ENCODE measurements around the gene GPR162.
"Not testable (repeated sequence)": the region's sequence is repeated elsewhere in the genome, so short reads cannot be mapped to it uniquely, and the experiment has no call there.

Gene GPR162

GRCh38 chr12:6866163-6866919 is 44.7 kb downstream of the GPR162 start:
- Mint-ChIP-seq H3K9me3 (no peaks in the 10 kb centered on the region), H3K4me3 (peak overlapping the region; percentile 91), H3K36me3 (peaks cover 100% of the 10 kb centered on the region), H3K4me1 (peaks cover 38% of the 10 kb centered on the region), H3K27ac (peak overlapping the region; percentile 98)
- no peak for ATAC-seq
- no peak for DNase-seq (ENCODE audit: low spot score in 2 of 2)

- Mint-ChIP-seq H3K4me1 (peaks cover 44% of the 10 kb centered on the region), H3K36me3 (peaks cover 100% of the 10 kb centered on the region), H3K4me3 (peak overlapping the region; percentile 91), H3K9me3 (no peaks in the 10 kb centered on the region), H3K27ac (peak overlapping the region; percentile 98)
- ATAC-seq (peak; percentile 1), DNase-seq (ENCODE audit: low spot score in 2 of 2) (no peak)
Observed at GRCh38 chr12:6866920-6867412, 45.3 kb downstream of the GPR162 start.

GRCh38 chr12:6867413-6868210 is 46.0 kb downstream of the GPR162 start, which contains the start of gene TPI1:
Gene TPI1, plus strand, starts transcription at chr12:6867531. Its CDS starts 36 bp downstream, at chr12:6867567.
- H3K9me3 Mint-ChIP-seq: no peaks in the 10 kb centered on the region
- H3K36me3 Mint-ChIP-seq: peaks cover 100% of the 10 kb centered on the region
- DNase-seq (ENCODE audit: low spot score in 2 of 2) (peak; percentile 80 to 89), ATAC-seq (peak; percentile 75)
- peak within 1 kb of the TSS; percentile 91 for H3K4me3 Mint-ChIP-seq
- peak within 1 kb of the TSS; percentile 98 for H3K27ac Mint-ChIP-seq
- H3K4me1 Mint-ChIP-seq: peaks cover 51% of the 10 kb centered on the region

GRCh38 chr12:6868211-6869048 is 46.8 kb downstream of the GPR162 start:
- Mint-ChIP-seq H3K4me1 (peaks cover 56% of the 10 kb centered on the region), H3K27ac (peak overlapping the region; percentile 98), H3K36me3 (peaks cover 100% of the 10 kb centered on the region), H3K4me3 (peak overlapping the region; percentile 91), H3K9me3 (no peaks in the 10 kb centered on the region)
- DNase-seq (ENCODE audit: low spot score in 2 of 2) (no peak), ATAC-seq (peak; percentile 0)

GRCh38 chr12:6869049-6870021 is 47.7 kb downstream of the GPR162 start:
- Mint-ChIP-seq H3K27ac (peak overlapping the region; percentile 98), H3K4me3 (peak overlapping the region; percentile 91), H3K36me3 (peaks cover 100% of the 10 kb centered on the region), H3K4me1 (peaks cover 61% of the 10 kb centered on the region), H3K9me3 (no peaks in the 10 kb centered on the region)
- DNase-seq (ENCODE audit: low spot score in 2 of 2) (peak; percentile 73 to 91), ATAC-seq (no peak)

GRCh38 chr12:6870304-6870703 is 48.7 kb downstream of the GPR162 start:
- DNase-seq (ENCODE audit: low spot score in 2 of 2); H3K9me3 Mint-ChIP-seq; ATAC-seq: not testable (repeated sequence)
- peak overlapping the region; percentile 91 for H3K4me3 Mint-ChIP-seq
- peak overlapping the region; percentile 98 for H3K27ac Mint-ChIP-seq
- H3K36me3 Mint-ChIP-seq: peaks cover 100% of the 10 kb centered on the region
- peaks cover 61% of the 10 kb centered on the region for H3K4me1 Mint-ChIP-seq

GRCh38 chr12:6871052-6871957 is 49.7 kb downstream of the GPR162 start:
- H3K27ac Mint-ChIP-seq: peak overlapping the region; percentile 98
- ATAC-seq (peak; percentile 17), DNase-seq (ENCODE audit: low spot score in 2 of 2) (peak in 1 of 2 donors; percentile 67)
- peak overlapping the region; percentile 91 for H3K4me3 Mint-ChIP-seq
- no peaks in the 10 kb centered on the region for H3K9me3 Mint-ChIP-seq
- H3K36me3 Mint-ChIP-seq: peaks cover 100% of the 10 kb centered on the region
- peaks cover 61% of the 10 kb centered on the region for H3K4me1 Mint-ChIP-seq

- H3K4me3 Mint-ChIP-seq: peak overlapping the region; percentile 91
- peak overlapping the region; percentile 98 for H3K27ac Mint-ChIP-seq
- peaks cover 58% of the 10 kb centered on the region for H3K4me1 Mint-ChIP-seq
- no peaks in the 10 kb centered on the region for H3K9me3 Mint-ChIP-seq
- ATAC-seq: peak; percentile 47
- peaks cover 100% of the 10 kb centered on the region for H3K36me3 Mint-ChIP-seq
- DNase-seq (ENCODE audit: low spot score in 2 of 2): peak; percentile 95 to 96
Observed at GRCh38 chr12:6872073-6873048, 50.7 kb downstream of the GPR162 start.

- no peaks in the 10 kb centered on the region for H3K9me3 Mint-ChIP-seq
- H3K4me3 Mint-ChIP-seq: peak within 1 kb of the TSS; percentile 91
- peak; percentile 99 to 100 for DNase-seq (ENCODE audit: low spot score in 2 of 2)
- peak within 1 kb of the TSS; percentile 98 for H3K27ac Mint-ChIP-seq
- ATAC-seq: peak; percentile 82
- peaks cover 100% of the 10 kb centered on the region for H3K36me3 Mint-ChIP-seq
- peaks cover 53% of the 10 kb centered on the region for H3K4me1 Mint-ChIP-seq
Observed at GRCh38 chr12:6873094-6874014, 51.7 kb downstream of the GPR162 start, which contains the start of gene SPSB2. Gene SPSB2, minus strand, starts transcription at chr12:6873303. Its CDS starts 402 bp downstream, at chr12:6872901.

GRCh38 chr12:6874015-6874368 is 52.4 kb downstream of the GPR162 start:
- not testable (repeated sequence) for H3K9me3 Mint-ChIP-seq; ATAC-seq; DNase-seq (ENCODE audit: low spot score in 2 of 2)
- Mint-ChIP-seq H3K4me1 (peaks cover 47% of the 10 kb centered on the region), H3K27ac (peak overlapping the region; percentile 98), H3K36me3 (peaks cover 100% of the 10 kb centered on the region), H3K4me3 (peak overlapping the region; percentile 91)

All from stimulated activated effector memory CD8-positive, alpha-beta T cell treated with anti-CD3 and anti-CD28 coated beads, Interleukin-12 subunit alpha, Interleukin-12 subunit beta, amount 100 ng/mL, for 72 hours (primary cell).